WTC11 (cell line): ENCODE results near the gene CLGN. TPM values are rescaled to one million over a fixed set of nuclear protein-coding genes. Genes with fewer than 3 reads are reported as not detected.
"Not testable (repeated sequence)": the region's sequence is repeated elsewhere in the genome, so short reads cannot be mapped to it uniquely, and the experiment has no call there.

ENCODE experiments used
- ATAC-seq: fragments of 200-7000 bp; cut with Tn5 transposase; 2 replicates; pipeline ENCODE4 v1.10.0; 2021; ENCODE audit warnings: mild to moderate bottlenecking, moderate library complexity
- CTCF ChIA-PET: fragments of 300-600 bp; sonication (Branson Sonifier 250); formaldehyde crosslinking; loops from one replicate; lab custom pipeline; 2021; ENCODE audit warnings: antibody characterized with exemption; lab: Charles Lee
- POLR2A ChIA-PET: fragments of 350-600 bp; sonication (Branson Sonifier 250); formaldehyde crosslinking; loops from one replicate; lab custom pipeline; 2021; ENCODE audit warnings: antibody characterized with exemption; lab: Charles Lee
- DNase-seq: peaks from one replicate; pipeline ENCODE4 v3.0.0; 2021; ENCODE audit warnings: low spot score
- H3K27ac Mint-ChIP-seq: 2 replicates; pipeline ENCODE4 v1.8.0; 2021; ENCODE audit warnings: mixed read lengths
- H3K27me3 Mint-ChIP-seq: 2 replicates; pipeline ENCODE4 v1.8.0; 2021; ENCODE audit warnings: low read depth, mild to moderate bottlenecking, moderate library complexity, mixed read lengths
- H3K36me3 Mint-ChIP-seq: 2 replicates; pipeline ENCODE4 v1.8.0; 2021; ENCODE audit warnings: mixed read lengths
- H3K4me1 Mint-ChIP-seq: 2 replicates; pipeline ENCODE4 v1.8.0; 2022; ENCODE audit warnings: mixed read lengths
- H3K4me3 Mint-ChIP-seq: 2 replicates; pipeline ENCODE4 v1.8.0; 2021; ENCODE audit warnings: mild to moderate bottlenecking, moderate library complexity, mixed read lengths
- H3K9me3 Mint-ChIP-seq: 2 replicates; pipeline ENCODE4 v1.8.0; 2021; ENCODE audit warnings: mixed read lengths
- ARID4B ChIP-seq: sonication (generic); formaldehyde crosslinking; IDR thresholded peaks from 2 replicates; pipeline ENCODE4 v1.8.0; 2023; ENCODE audit warnings: missing genetic modification reagents, mild to moderate bottlenecking, borderline replicate concordance
- CBFB ChIP-seq: sonication (generic); formaldehyde crosslinking; IDR thresholded peaks from 2 replicates; pipeline ENCODE4 v1.8.1; 2022; ENCODE audit warnings: mild to moderate bottlenecking, low read depth, missing genetic modification reagents
- CREB1 ChIP-seq: sonication (generic); formaldehyde crosslinking; IDR thresholded peaks from 2 replicates; pipeline ENCODE4 v1.8.0; 2023; ENCODE audit warnings: mild to moderate bottlenecking, missing genetic modification reagents
- FOXP1 ChIP-seq: sonication (generic); formaldehyde crosslinking; IDR thresholded peaks from 2 replicates; pipeline ENCODE4 v1.8.0; 2022; ENCODE audit warnings: missing genetic modification reagents, mild to moderate bottlenecking, moderate library complexity, borderline replicate concordance
- HMGA2 ChIP-seq: fragments of 250-450 bp; sonication (Bioruptor Pico); IDR thresholded peaks from 2 replicates; pipeline ENCODE4 v1.4.0; 2021; ENCODE audit warnings: mild to moderate bottlenecking, moderate library complexity
- JAZF1 ChIP-seq: fragments of 250-450 bp; sonication (Bioruptor Pico); IDR thresholded peaks from 2 replicates; pipeline ENCODE4 v1.9.0; 2021; ENCODE audit warnings: moderate library complexity, mild to moderate bottlenecking, inconsistent platforms
- MAX ChIP-seq: sonication (generic); formaldehyde crosslinking; IDR thresholded peaks from 2 replicates; pipeline ENCODE4 v1.8.0; 2022; ENCODE audit warnings: mild to moderate bottlenecking, missing genetic modification reagents
- NFATC4 ChIP-seq: fragments of 250-450 bp; sonication (Bioruptor Pico); IDR thresholded peaks from 2 replicates; pipeline ENCODE4 v1.9.0; 2021; ENCODE audit warnings: mild to moderate bottlenecking
- PRDM15 ChIP-seq: sonication (generic); formaldehyde crosslinking; IDR thresholded peaks from 2 replicates; pipeline ENCODE4 v1.8.0; 2022; ENCODE audit warnings: missing genetic modification reagents
- PRRX2 ChIP-seq: fragments of 250-450 bp; sonication (Bioruptor Pico); IDR thresholded peaks from 2 replicates; pipeline ENCODE4 v1.8.0; 2021; ENCODE audit warnings: mild to moderate bottlenecking
- ZMAT4 ChIP-seq: fragments of 250-450 bp; sonication (Bioruptor Pico); IDR thresholded peaks from 2 replicates; pipeline ENCODE4 v1.9.0; 2021; ENCODE audit warnings: mild to moderate bottlenecking
- ZNF121 ChIP-seq: sonication (generic); formaldehyde crosslinking; IDR thresholded peaks from 2 replicates; pipeline ENCODE4 v1.8.0; 2023; ENCODE audit warnings: missing genetic modification reagents
- ZNF512 ChIP-seq: sonication (generic); formaldehyde crosslinking; IDR thresholded peaks from 2 replicates; pipeline ENCODE4 v1.8.1; 2022; ENCODE audit warnings: missing genetic modification reagents, borderline replicate concordance
- total RNA-seq: library from RNA; stranded (reverse); gene quantifications from 3 replicates; pipeline ENCODE4 v1.2.3, GENCODE V29; 2021

CLGN gene
- total RNA-seq, 1 experiment from 2014 or later = 2.3 TPM

- TF ChIP-seq CBFB (CRISPR knock-in tag) (no peak), MAX (no peak), FOXP1 (CRISPR knock-in tag) (no peak), PRDM15 (no peak), CREB1 (CRISPR knock-in tag) (no peak), PRRX2 (CRISPR knock-in tag) (no peak), NFATC4 (no peak), ARID4B (CRISPR knock-in tag) (no peak)
- TF ChIP-seq, all 79 proteins: peak for 0
These were observed 20.7 kb upstream of the CLGN start (continued) for GRCh38 chr4:140448162-140448561.

- H3K27ac Mint-ChIP-seq, H3K36me3 Mint-ChIP-seq, H3K27me3 Mint-ChIP-seq, ATAC-seq, H3K9me3 Mint-ChIP-seq, H3K4me3 Mint-ChIP-seq, H3K4me1 Mint-ChIP-seq, CTCF ChIA-PET, DNase-seq, POLR2A ChIA-PET: not testable (repeated sequence)
These were observed 16.9 kb upstream of the CLGN start for GRCh38 chr4:140444347-140444746.

GRCh38 chr4:140439644-140440142 lies 12.2 kb upstream of the CLGN start:
- no peak for DNase-seq
- ATAC-seq = no peak
- Mint-ChIP-seq H3K4me3 (no peak overlapping the region), H3K27me3 (no peaks in the 10 kb centered on the region), H3K9me3 (0 out of 2 replicates have a peak, but pooled peaks cover 3% of the 10 kb centered on the region), H3K36me3 (no peaks in the 10 kb centered on the region), H3K27ac (no peak overlapping the region), H3K4me1 (peaks cover 6% of the 10 kb centered on the region)
- POLR2A ChIA-PET = no interaction called here
- CTCF ChIA-PET = no interaction called here
- TF ChIP-seq ZMAT4 (CRISPR knock-in tag) (no peak), HMGA2 (CRISPR knock-in tag) (no peak), ZNF512 (CRISPR knock-in tag) (no peak), JAZF1 (CRISPR knock-in tag) (no peak), ZNF121 (no peak), NFATC4 (no peak), MAX (no peak)
